Activated CD4-positive, alpha-beta T cell treated with anti-CD3 and anti-CD28 coated beads, Interleukin-2, amount 50 U/mL, for 48 hours (primary cell): Measurements from ENCODE around the gene PDE8B.
"Not testable (repeated sequence)": the region's sequence is repeated elsewhere in the genome, so short reads cannot be mapped to it uniquely, and the experiment has no call there.

Experiments used
- DNase-seq, 2 experiments: peaks; one replicate each; pipeline ENCODE4 v3.0.0-alpha.2; 2020

The PDE8B gene

DNA sequence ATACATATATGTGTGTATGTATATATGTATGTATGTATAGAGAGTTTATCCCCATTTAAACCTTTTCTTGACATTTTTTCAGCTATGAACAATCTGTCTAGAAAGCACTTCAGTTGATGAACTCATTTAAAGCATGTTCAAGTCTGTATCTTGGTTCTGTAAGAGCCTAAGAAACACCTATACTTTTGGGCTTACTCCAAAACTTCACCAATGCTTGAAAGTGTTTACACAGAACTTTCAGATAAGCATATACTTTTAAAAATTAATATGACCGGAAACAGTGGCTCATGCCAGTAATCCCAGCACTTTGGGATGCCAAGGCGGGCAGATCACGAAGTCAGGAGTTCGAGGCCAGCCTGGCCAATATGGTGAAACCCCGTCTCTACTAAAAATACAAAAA is 250.8 kb downstream of the PDE8B start:
- DNase-seq, result no peak

DNA sequence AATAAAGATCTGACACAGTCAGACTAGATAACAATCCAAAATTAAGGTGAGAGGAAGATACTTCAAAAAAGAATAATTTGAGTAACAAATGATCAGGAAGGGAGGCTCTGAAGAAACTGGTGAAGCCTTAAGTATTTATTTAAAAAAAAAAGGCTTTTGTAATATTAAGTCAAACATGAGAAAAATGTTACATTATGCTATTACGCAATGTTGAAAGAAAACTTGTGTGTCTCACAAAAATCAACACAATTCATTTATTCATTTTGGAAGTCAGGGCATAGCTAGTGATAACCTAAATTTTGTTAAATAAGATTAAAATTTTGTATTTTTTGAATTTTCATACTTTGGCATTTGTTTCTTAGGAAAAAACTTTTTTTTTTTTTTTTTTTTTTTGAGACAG is 253.4 kb downstream of the PDE8B start:
- DNase-seq, result no peak

DNA sequence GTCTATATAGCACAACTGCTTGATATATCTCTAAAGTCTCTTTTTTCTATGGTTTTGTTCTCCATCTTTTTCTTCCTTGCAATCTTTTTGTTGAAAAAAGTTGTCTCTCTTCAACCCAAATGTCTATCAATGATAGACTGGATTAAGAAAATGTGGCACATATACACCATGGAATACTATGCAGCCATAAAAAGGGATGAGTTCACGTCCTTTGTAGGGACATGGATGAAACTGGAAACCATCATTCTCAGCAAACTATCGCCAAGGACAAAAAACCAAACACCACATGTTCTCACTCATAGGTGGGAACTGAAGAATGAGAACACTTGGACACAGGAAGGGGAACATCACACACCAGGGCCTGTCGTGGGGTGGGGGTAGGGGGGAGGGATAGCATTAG is 258.4 kb downstream of the PDE8B start:
- not testable (repeated sequence) for DNase-seq

DNA sequence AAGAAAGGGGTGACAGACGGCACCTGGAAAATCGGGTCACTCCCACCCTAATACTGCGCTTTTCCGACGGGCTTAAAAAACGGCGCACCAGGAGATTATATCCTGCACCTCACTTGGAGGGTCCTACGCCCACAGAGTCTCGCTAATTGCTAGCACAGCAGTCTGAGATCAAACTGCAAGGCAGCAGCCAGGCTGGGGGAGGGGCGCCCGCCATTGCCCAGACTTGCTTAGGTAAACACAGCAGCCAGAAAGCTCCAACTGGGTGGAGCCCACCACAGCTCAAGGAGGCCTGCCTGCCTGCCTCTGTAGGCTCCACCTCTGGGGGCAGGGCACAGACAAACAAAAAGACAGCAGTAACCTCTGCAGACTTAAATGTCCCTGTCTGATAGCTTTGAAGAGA is 264.6 kb downstream of the PDE8B start:
- DNase-seq, result not testable (repeated sequence)
